SJSA1 (cell line): ENCODE data around the gene TNIP1. TPM values are rescaled to one million over a fixed set of nuclear protein-coding genes. Genes with fewer than 3 reads are reported as not detected.
A peak's percentile ranks its signal among the peaks of the same experiment; 100 is the strongest.

Source experiments
- DNase-seq, 2 experiments: peaks; one replicate each; pipeline ENCODE4 v3.0.0-alpha.2; 2015 to 2020; ENCODE audit warnings: low spot score in 2 of 2, low read depth in 1 of 2
- H3K27ac ChIP-seq: fragments of 250-450 bp; sonication (Bioruptor Pico); 2 replicates; pipeline ENCODE4 v1.5.1; 2020; ENCODE audit warnings: mild to moderate bottlenecking, moderate library complexity
- H3K27me3 ChIP-seq: fragments of 250-450 bp; sonication (Bioruptor Pico); replicated peaks from 2 replicates; pipeline ENCODE4 v1.5.1; 2020; ENCODE audit warnings: mild to moderate bottlenecking, moderate library complexity
- H3K36me3 ChIP-seq: fragments of 250-450 bp; sonication (Bioruptor Pico); 2 replicates; pipeline ENCODE4 v1.5.1; 2020; ENCODE audit warnings: mild to moderate bottlenecking
- H3K4me1 ChIP-seq: fragments of 250-450 bp; sonication (Bioruptor Pico); replicated peaks from 2 replicates; pipeline ENCODE4 v1.6.1; 2021; ENCODE audit warnings: mild to moderate bottlenecking
- H3K4me3 ChIP-seq: fragments of 250-450 bp; sonication (Bioruptor Pico); 2 replicates; pipeline ENCODE4 v1.5.1; 2020; ENCODE audit warnings: mild to moderate bottlenecking
- H3K9me3 ChIP-seq: fragments of 250-450 bp; sonication (Bioruptor Pico); replicated peaks from 2 replicates; pipeline ENCODE4 v1.5.1; 2020; ENCODE audit warnings: mild to moderate bottlenecking
- total RNA-seq: library from RNA; depleted of rRNA; stranded (reverse); fragments of >200 nt; shearing (Covaris generic); gene quantifications from 2 replicates; pipeline ENCODE4 v1.2.3, GENCODE V29; 2014

TNIP1 gene
- total RNA-seq, 1 experiment from 2014 or later = 296 TPM

DNA sequence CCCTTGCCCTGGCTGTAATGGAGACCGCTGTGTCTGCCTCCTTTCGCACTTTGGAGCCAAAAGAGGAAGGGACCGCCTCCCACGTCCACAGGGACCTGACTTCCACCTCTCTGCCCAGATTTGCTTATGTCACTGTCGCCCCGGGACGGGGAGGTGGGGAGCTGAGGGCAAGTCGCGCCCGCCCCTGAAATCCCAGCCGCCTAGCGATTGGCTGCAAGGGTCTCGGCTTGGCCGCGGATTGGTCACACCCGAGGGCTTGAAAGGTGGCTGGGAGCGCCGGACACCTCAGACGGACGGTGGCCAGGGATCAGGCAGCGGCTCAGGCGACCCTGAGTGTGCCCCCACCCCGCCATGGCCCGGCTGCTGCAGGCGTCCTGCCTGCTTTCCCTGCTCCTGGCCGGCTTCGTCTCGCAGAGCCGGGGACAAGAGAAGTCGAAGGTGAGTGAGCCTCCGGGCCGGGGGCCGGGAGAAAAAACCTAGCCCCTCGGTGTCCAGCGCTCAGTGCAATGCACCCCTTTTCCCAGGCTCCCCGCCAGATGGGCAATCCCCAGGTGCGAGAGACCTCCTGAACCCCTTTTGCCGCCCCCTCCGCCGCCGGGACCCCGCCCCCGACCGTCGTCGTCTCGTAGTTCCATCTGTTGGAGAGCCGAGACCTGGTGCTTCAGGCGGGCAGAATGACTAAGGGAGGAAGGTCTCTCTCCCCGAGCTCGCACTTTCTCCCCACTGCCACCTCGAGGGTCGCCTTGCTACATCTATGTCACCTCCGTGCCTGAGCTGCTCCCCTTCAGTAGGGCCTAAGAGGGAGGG lies 60.3 kb downstream of the TNIP1 start, which contains the start of gene GPX3:
Gene GPX3, plus strand, starts transcription at position 288 of the 807 bp plus-strand sequence. Its CDS starts 64 bp downstream, at position 352.
- DNase-seq = peak; percentile 74 to 87
- H3K36me3 ChIP-seq = peaks cover 3% of the 10 kb centered on the region
- no peak within 1 kb of the TSS for H3K27ac ChIP-seq
- peaks cover 16% of the 10 kb centered on the region for H3K4me1 ChIP-seq
- H3K4me3 ChIP-seq = peak within 1 kb of the TSS; percentile 41
- no peaks in the 10 kb centered on the region for H3K9me3 ChIP-seq
- no peaks in the 10 kb centered on the region for H3K27me3 ChIP-seq

DNA sequence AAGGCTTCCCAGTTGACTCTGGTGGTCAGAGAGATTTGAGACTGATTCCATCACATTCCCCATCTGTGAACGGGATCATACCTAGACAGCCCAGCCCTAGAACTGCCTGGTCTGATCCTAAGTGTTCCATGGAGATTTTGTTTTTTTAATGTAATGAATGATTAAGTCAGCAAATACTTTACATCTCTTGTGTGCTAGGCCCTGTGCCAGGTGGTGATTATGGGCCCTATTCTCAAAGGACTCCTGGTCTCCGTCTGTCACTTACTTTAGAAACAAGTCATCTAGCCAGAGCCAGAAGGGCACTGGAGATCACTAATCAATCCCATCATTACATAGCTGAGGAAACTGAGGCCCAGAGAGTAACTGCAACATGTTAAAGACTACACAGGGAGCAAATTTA lies 61.5 kb downstream of the TNIP1 start:
- Histone ChIP-seq H3K4me3 (no peak overlapping the region), H3K4me1 (peaks cover 16% of the 10 kb centered on the region), H3K9me3 (no peaks in the 10 kb centered on the region), H3K36me3 (no peaks in the 10 kb centered on the region), H3K27me3 (no peaks in the 10 kb centered on the region), H3K27ac (no peak overlapping the region)
- no peak for DNase-seq

- DNase-seq = no peak
- Histone ChIP-seq H3K4me1 (peaks cover 14% of the 10 kb centered on the region), H3K36me3 (no peaks in the 10 kb centered on the region), H3K27me3 (no peaks in the 10 kb centered on the region), H3K4me3 (no peak overlapping the region), H3K9me3 (no peaks in the 10 kb centered on the region), H3K27ac (no peak overlapping the region)
Measured at GRCh38 chr5:151018846-151019245, 62.0 kb downstream of the TNIP1 start.

- DNase-seq = no peak
- H3K27ac ChIP-seq = no peak overlapping the region
- H3K4me1 ChIP-seq = peaks cover 12% of the 10 kb centered on the region
- no peaks in the 10 kb centered on the region for H3K9me3 ChIP-seq
- no peaks in the 10 kb centered on the region for H3K36me3 ChIP-seq
- H3K4me3 ChIP-seq = no peak overlapping the region
- H3K27me3 ChIP-seq = no peaks in the 10 kb centered on the region
Measured at GRCh38 chr5:151017897-151018296, 62.9 kb downstream of the TNIP1 start.

DNA sequence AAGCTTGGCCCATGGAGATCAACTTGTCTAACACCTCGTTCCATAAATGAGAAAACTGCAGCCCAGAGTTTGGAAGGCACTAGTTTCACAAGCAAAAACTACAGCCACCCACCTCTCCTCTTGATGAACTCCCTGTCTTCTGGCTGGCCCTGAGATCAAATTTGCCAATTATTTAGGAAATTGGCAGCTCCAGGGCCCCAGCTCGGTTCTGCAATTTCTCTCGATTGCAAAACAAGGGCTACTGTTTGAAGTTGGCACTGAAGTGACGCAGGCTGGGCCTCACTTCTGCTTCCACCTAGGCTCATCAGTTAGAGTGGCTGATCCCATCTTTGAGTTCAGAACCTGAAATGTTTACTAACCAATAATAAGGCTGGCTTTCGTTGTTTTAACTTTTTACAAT lies 64.1 kb downstream of the TNIP1 start:
- no peak for DNase-seq
- Histone ChIP-seq H3K4me3 (no peak overlapping the region), H3K4me1 (peaks cover 12% of the 10 kb centered on the region), H3K27me3 (no peaks in the 10 kb centered on the region), H3K9me3 (no peaks in the 10 kb centered on the region), H3K36me3 (no peaks in the 10 kb centered on the region), H3K27ac (no peak overlapping the region)

- Histone ChIP-seq H3K27me3 (no peaks in the 10 kb centered on the region; the same call in 1 of the 2 replicates), H3K27ac (no peak overlapping the region), H3K4me3 (no peak overlapping the region)
Measured at GRCh38 chr5:151015974-151016587, 64.8 kb downstream of the TNIP1 start.

GRCh38 chr5:151014680-151015343 lies 66.0 kb downstream of the TNIP1 start:
- Histone ChIP-seq H3K9me3 (no peaks in the 10 kb centered on the region), H3K4me1 (no peaks in the 10 kb centered on the region), H3K27me3 (no peaks in the 10 kb centered on the region; the same call in 1 of the 2 replicates), H3K4me3 (no peak overlapping the region), H3K36me3 (no peaks in the 10 kb centered on the region), H3K27ac (no peak overlapping the region)
- DNase-seq = no peak

More at GRCh38 chr5:151015974-151016587, 64.8 kb downstream of the TNIP1 start:
- DNase-seq = no peak
- no peaks in the 10 kb centered on the region for H3K36me3 ChIP-seq
- H3K4me1 ChIP-seq = peaks cover 11% of the 10 kb centered on the region
- no peaks in the 10 kb centered on the region for H3K9me3 ChIP-seq

- Histone ChIP-seq H3K27ac (no peak overlapping the region), H3K27me3 (no peaks in the 10 kb centered on the region; the same call in 1 of the 2 replicates), H3K9me3 (no peaks in the 10 kb centered on the region), H3K36me3 (no peaks in the 10 kb centered on the region), H3K4me1 (no peaks in the 10 kb centered on the region), H3K4me3 (no peak overlapping the region)
- DNase-seq = no peak
Measured at GRCh38 chr5:151012862-151013261, 68.0 kb downstream of the TNIP1 start.

- no peaks in the 10 kb centered on the region for H3K36me3 ChIP-seq
- H3K27ac ChIP-seq = no peak overlapping the region
- no peak overlapping the region for H3K4me3 ChIP-seq
- no peaks in the 10 kb centered on the region for H3K4me1 ChIP-seq
- no peaks in the 10 kb centered on the region; the same call in 1 of the 2 replicates for H3K27me3 ChIP-seq
- no peak for DNase-seq
- no peaks in the 10 kb centered on the region for H3K9me3 ChIP-seq
Measured at GRCh38 chr5:151008906-151009305, 71.9 kb downstream of the TNIP1 start.

- Histone ChIP-seq H3K4me3 (no peak overlapping the region), H3K4me1 (no peaks in the 10 kb centered on the region), H3K27me3 (no peaks in the 10 kb centered on the region; the same call in 1 of the 2 replicates), H3K36me3 (no peaks in the 10 kb centered on the region), H3K27ac (no peak overlapping the region), H3K9me3 (no peaks in the 10 kb centered on the region)
- no peak for DNase-seq
Measured at GRCh38 chr5:151008210-151008491, 72.7 kb downstream of the TNIP1 start.

GRCh38 chr5:151007430-151008209 lies 73.2 kb downstream of the TNIP1 start:
- Histone ChIP-seq H3K4me3 (no peak overlapping the region), H3K27ac (no peak overlapping the region), H3K36me3 (no peaks in the 10 kb centered on the region), H3K9me3 (no peaks in the 10 kb centered on the region), H3K27me3 (no peaks in the 10 kb centered on the region; the same call in 1 of the 2 replicates), H3K4me1 (no peaks in the 10 kb centered on the region)
- DNase-seq = no peak

- Histone ChIP-seq H3K9me3 (no peaks in the 10 kb centered on the region), H3K27me3 (no peaks in the 10 kb centered on the region; the same call in 1 of the 2 replicates), H3K4me1 (no peaks in the 10 kb centered on the region), H3K36me3 (no peaks in the 10 kb centered on the region), H3K4me3 (no peak overlapping the region), H3K27ac (no peak overlapping the region)
- DNase-seq = no peak
Measured at GRCh38 chr5:151006704-151007334, 74.0 kb downstream of the TNIP1 start.

- DNase-seq = no peak
- Histone ChIP-seq H3K4me1 (no peaks in the 10 kb centered on the region), H3K27ac (no peak overlapping the region), H3K9me3 (no peaks in the 10 kb centered on the region), H3K4me3 (no peak overlapping the region), H3K36me3 (no peaks in the 10 kb centered on the region), H3K27me3 (no peaks in the 10 kb centered on the region; the same call in 1 of the 2 replicates)
Measured at GRCh38 chr5:151005950-151006576, 74.8 kb downstream of the TNIP1 start.
